HepG2 (cell line): ENCODE measurements around the gene C11orf21. TPM values are rescaled to one million over a fixed set of nuclear protein-coding genes. Genes with fewer than 3 reads are reported as not detected.

Experiments
- ATAC-seq: fragments of 200-7000 bp; cut with Tn5 transposase; 3 replicates; pipeline ENCODE4 v1.9.1; 2020; ENCODE audit warnings: mild to moderate bottlenecking, moderate library complexity
- BruUV-seq: library from RNA; stranded (reverse); fragments of 400-500 nt; replicated peaks from 2 replicates; lab custom pipeline; 2021; lab: Mats Ljungman, UMichigan
- CTCF ChIA-PET: fragments of 300-600 bp; formaldehyde crosslinking; extraction: SDS; loops from one replicate; lab custom pipeline; 2021; ENCODE audit warnings: low total read pairs, inconsistent platforms, low intra/inter-chr PET ratio; lab: Yijun Ruan, JAX
- POLR2A ChIA-PET: fragments of 350-600 bp; sonication (Branson Sonifier 250); formaldehyde crosslinking; loops from one replicate; lab custom pipeline; 2020; ENCODE audit warnings: antibody characterized with exemption, inconsistent platforms; lab: Yijun Ruan, JAX
- DNase-seq: peaks from one replicate; pipeline ENCODE4 v3.0.0-alpha.2; 2015; ENCODE audit warnings: low spot score
- FAIRE-seq: peaks from 3 replicates; lab custom pipeline; 2011; peaks lifted over from hg19 to GRCh38; lab: Jason Lieb, UNC
- H2AFZ ChIP-seq: one replicate; pipeline ENCODE4 v1.6.1; 2011; ENCODE audit warnings: low read length, inconsistent platforms
- H3K27ac ChIP-seq: fragments of 300-600 bp; 3 replicates; pipeline ENCODE4 v1.8.0; 2011; ENCODE audit warnings: mixed run types, mild to moderate bottlenecking, mixed read lengths, low read length, inconsistent platforms; ENCODE audit not compliant: insufficient read depth; ENCODE audit errors: extremely low read length
- H3K27me3 ChIP-seq, 2 experiments: fragments of 200-600 bp in 1 of 2; 2 replicates in 1 of 2; 3 replicates in 1 of 2; pipeline versions ENCODE4 v1.6.0 to v1.8.0; 2011; ENCODE audit warnings: low read length in 2 of 2, mild to moderate bottlenecking in 2 of 2, moderate library complexity in 2 of 2, inconsistent platforms in 1 of 2; ENCODE audit not compliant: insufficient read depth in 2 of 2, control insufficient read depth in 1 of 2
- H3K36me3 ChIP-seq, 2 experiments: fragments of 200-600 bp in 1 of 2; replicated peaks in 1 of 2; 2 replicates in 1 of 2; 3 replicates in 1 of 2; pipeline versions ENCODE4 v1.5.1 to v1.8.0; 2011; ENCODE audit warnings: low read length in 2 of 2, inconsistent platforms in 1 of 2; ENCODE audit not compliant: insufficient read depth in 2 of 2, control insufficient read depth in 1 of 2
- H3K4me1 ChIP-seq: 2 replicates; pipeline ENCODE4 v1.5.1; 2012; ENCODE audit warnings: low read length, inconsistent platforms; ENCODE audit not compliant: insufficient read depth
- H3K4me2 ChIP-seq: 2 replicates; pipeline ENCODE4 v1.6.0; 2011; ENCODE audit warnings: low read depth, low read length, inconsistent platforms
- H3K4me3 ChIP-seq, 3 experiments: fragments of 200-600 bp in 1 of 3; sonication (generic), shearing (Covaris generic) in 1 of 3; replicated peaks in 1 of 3; 2 replicates each; pipeline ENCODE4 v1.5.1; 2011 to 2016; ENCODE audit warnings: low read length in 3 of 3, inconsistent platforms in 2 of 3, low read depth in 2 of 3, mild to moderate bottlenecking in 2 of 3, control low read depth in 1 of 3, mixed read lengths in 1 of 3; ENCODE audit not compliant: insufficient read depth in 1 of 3
- H3K79me2 ChIP-seq: one replicate; pipeline ENCODE4 v1.6.1; 2011; ENCODE audit warnings: low read length, inconsistent platforms; ENCODE audit not compliant: insufficient read depth
- H3K9ac ChIP-seq: 2 replicates; pipeline ENCODE4 v1.6.0; 2011; ENCODE audit warnings: mild to moderate bottlenecking, low read depth, low read length, inconsistent platforms; ENCODE audit not compliant: insufficient read depth
- H3K9me3 ChIP-seq: 2 replicates; pipeline ENCODE4 v1.5.1; 2012; ENCODE audit warnings: mild to moderate bottlenecking, low read length
- H4K20me1 ChIP-seq: 2 replicates; pipeline ENCODE4 v1.6.0; 2011; ENCODE audit warnings: inconsistent platforms, mild to moderate bottlenecking, low read length, moderate library complexity; ENCODE audit not compliant: insufficient read depth
- HOXA7 ChIP-seq: sonication (generic); formaldehyde crosslinking; IDR thresholded peaks from 2 replicates; pipeline ENCODE4 v1.8.1; 2022; ENCODE audit warnings: mild to moderate bottlenecking, missing genetic modification reagents, moderate library complexity
- ZNF124 ChIP-seq: sonication (generic); formaldehyde crosslinking; IDR thresholded peaks from 2 replicates; pipeline ENCODE4 v1.4.0; 2020; ENCODE audit warnings: missing genetic modification reagents
- ZNF160 ChIP-seq: sonication (generic); formaldehyde crosslinking; IDR thresholded peaks from 2 replicates; pipeline ENCODE4 v1.8.0; 2022; ENCODE audit warnings: mild to moderate bottlenecking, inconsistent platforms, missing genetic modification reagents
- ZNF564 ChIP-seq: sonication (generic); formaldehyde crosslinking; IDR thresholded peaks from 2 replicates; pipeline ENCODE4 v1.8.1; 2023; ENCODE audit warnings: mild to moderate bottlenecking, missing genetic modification reagents
- ZNF567 ChIP-seq: sonication (generic); formaldehyde crosslinking; IDR thresholded peaks from 2 replicates; pipeline ENCODE4 v1.8.1; 2023; ENCODE audit warnings: mild to moderate bottlenecking, missing genetic modification reagents, borderline replicate concordance
- ZSCAN9 ChIP-seq: IDR thresholded peaks from 2 replicates; pipeline ENCODE4 v1.6.1; 2016; ENCODE audit warnings: borderline replicate concordance
- WGBS: methylation state at CpG from one replicate; pipeline ENCODE4 v1.1.6; 2017; ENCODE audit warnings: low lambda C conversion rate; 5-methylcytosine and 5-hydroxymethylcytosine counted together
- in situ Hi-C: cut with HindIII; loops from 2 replicates; pipeline ENCODE4 v1.10.0; 2017; ENCODE audit warnings: low pct_unique_long_range_greater_than_20kb; ENCODE audit not compliant: extremely low pct_ligation_motif_present
- intact Hi-C: fragments of 100-400 bp; cut with micrococcal nuclease; formaldehyde crosslinking; loops from one replicate; pipeline ENCODE4 v1.10.0; 2022; ENCODE audit not compliant: unreplicated experiment
- polyA plus RNA-seq, 8 experiments: library from polyadenylated mRNA; depleted of rRNA in 3 of 8; stranded (reverse) in 7 of 8; unstranded in 1 of 8; fragments of >200 nt; fragmentation: Illumina TruSeq in 4 of 8; extraction: Trizol in 4 of 8; gene quantifications; 2 replicates each; pipeline versions ENCODE4 v1.2.1 to v1.2.3, GENCODE V29; 2011 to 2016; ENCODE audit warnings: low read depth in 4 of 8, missing spikeins in 1 of 8, mixed read lengths in 1 of 8; ENCODE audit not compliant: insufficient read depth in 1 of 8
- total RNA-seq, 5 experiments: library from RNA; depleted of rRNA; stranded (reverse); fragments of >200 nt; fragmentation: Illumina TruSeq; extraction: Trizol; gene quantifications; 2 replicates each; pipeline ENCODE4 v1.2.3, GENCODE V29; 2016; ENCODE audit warnings: low read depth in 1 of 5
- TF ChIP-seq, protein P1 (sequence below): sonication (generic); formaldehyde crosslinking; IDR thresholded peaks from 2 replicates; pipeline ENCODE4 v1.8.0; 2022; ENCODE audit warnings: missing genetic modification reagents, low read depth, mild to moderate bottlenecking, borderline replicate concordance
- TF ChIP-seq, protein P2 (sequence below): sonication (generic); formaldehyde crosslinking; IDR thresholded peaks from 2 replicates; pipeline ENCODE4 v1.5.1; 2020; ENCODE audit warnings: missing genetic modification reagents, mild to moderate bottlenecking, borderline replicate concordance

C11orf21 gene
- total and polyA plus RNA-seq, 2 of the 13 experiments (the other 11 are each of a cell fraction or from before 2014, with no cell fraction given): 0.08 TPM; not detected in 1

DNA sequence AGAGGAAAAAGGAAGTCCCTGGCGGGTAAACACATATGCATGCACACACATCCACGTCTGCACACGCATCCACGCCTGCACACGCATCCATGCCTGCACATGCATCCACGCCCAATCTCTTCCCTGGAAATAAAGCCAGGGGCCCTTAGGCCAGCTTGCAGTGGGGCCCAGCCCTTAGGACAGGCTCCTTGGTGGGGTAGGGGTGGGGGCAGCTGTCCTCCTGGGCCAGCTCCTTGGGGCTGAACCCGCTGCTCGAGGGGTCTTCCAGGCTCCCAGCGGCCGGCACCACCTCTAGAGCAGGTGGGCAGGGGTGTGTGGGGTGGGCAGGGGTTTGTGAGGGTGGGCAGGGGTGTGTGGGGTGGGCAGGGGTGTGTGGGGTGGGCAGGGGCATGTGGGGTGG is 1.9 kb downstream of the C11orf21 start:
- no peak overlapping the region for H3K4me2 ChIP-seq
- in situ Hi-C loops: loop anchor here (5.0 kb wide), 1 partner anchor 102 kb away; no protein-coding TSS in a partner anchor
- DNase-seq (no peak), ATAC-seq (no peak), FAIRE-seq (no peak)
- BruUV-seq: no TSS peak
- H3K27ac ChIP-seq: no peak overlapping the region
- H3K4me3 ChIP-seq: no peak overlapping the region
- CTCF ChIA-PET: interaction anchor here (1.0 to 3.6 kb wide), 6 partner anchors 84 to 134 kb away, joined by 3 to 72 read pairs (median 11); no protein-coding TSS in a partner anchor
- H3K27me3 ChIP-seq: peaks cover 2 to 20% of the 10 kb centered on the region in 2 experiments; a peak in 2 of 5 replicates
- no peaks in the 10 kb centered on the region for H4K20me1 ChIP-seq
- peaks cover 31% of the 10 kb centered on the region for H3K4me1 ChIP-seq
- no peaks in the 10 kb centered on the region for H3K9me3 ChIP-seq
- POLR2A ChIA-PET: no interaction called here
- H3K36me3 ChIP-seq: no peaks in the 10 kb centered on the region
- WGBS: 14% methylated on average over 7 of the region's 10 CpGs
- no peaks in the 10 kb centered on the region for H3K79me2 ChIP-seq
- H2AFZ ChIP-seq: no peak overlapping the region
- no peak for TF ChIP-seq HOXA7 (CRISPR knock-in tag)
- TF ChIP-seq ZNF567 (CRISPR knock-in tag): no peak
- no peak for TF ChIP-seq ZNF160
- no peak for TF ChIP-seq ZNF564 (CRISPR knock-in tag)
- TF ChIP-seq ZSCAN9 (CRISPR knock-in tag): no peak
- TF ChIP-seq, protein P1, sequence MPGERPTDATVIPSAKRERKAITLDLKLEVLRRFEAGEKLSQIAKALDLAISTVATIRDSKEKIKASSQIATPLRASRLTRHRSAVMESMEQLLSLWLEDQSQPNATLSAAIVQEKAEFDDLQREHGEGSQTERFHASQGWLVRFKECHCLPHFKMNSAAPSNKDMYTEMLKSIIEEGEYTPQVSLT (CRISPR knock-in tag): no peak
- TF ChIP-seq, protein P2, sequence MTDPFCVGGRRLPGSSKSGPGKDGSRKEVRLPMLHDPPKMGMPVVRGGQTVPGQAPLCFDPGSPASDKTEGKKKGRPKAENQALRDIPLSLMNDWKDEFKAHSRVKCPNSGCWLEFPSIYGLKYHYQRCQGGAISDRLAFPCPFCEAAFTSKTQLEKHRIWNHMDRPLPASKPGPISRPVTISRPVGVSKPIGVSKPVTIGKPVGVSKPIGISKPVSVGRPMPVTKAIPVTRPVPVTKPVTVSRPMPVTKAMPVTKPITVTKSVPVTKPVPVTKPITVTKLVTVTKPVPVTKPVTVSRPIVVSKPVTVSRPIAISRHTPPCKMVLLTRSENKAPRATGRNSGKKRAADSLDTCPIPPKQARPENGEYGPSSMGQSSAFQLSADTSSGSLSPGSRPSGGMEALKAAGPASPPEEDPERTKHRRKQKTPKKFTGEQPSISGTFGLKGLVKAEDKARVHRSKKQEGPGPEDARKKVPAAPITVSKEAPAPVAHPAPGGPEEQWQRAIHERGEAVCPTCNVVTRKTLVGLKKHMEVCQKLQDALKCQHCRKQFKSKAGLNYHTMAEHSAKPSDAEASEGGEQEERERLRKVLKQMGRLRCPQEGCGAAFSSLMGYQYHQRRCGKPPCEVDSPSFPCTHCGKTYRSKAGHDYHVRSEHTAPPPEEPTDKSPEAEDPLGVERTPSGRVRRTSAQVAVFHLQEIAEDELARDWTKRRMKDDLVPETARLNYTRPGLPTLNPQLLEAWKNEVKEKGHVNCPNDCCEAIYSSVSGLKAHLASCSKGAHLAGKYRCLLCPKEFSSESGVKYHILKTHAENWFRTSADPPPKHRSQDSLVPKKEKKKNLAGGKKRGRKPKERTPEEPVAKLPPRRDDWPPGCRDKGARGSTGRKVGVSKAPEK (CRISPR knock-in tag): no peak
- TF ChIP-seq ZNF124: no peak
- intact Hi-C loops: loop anchor here (1.0 kb wide), 3 partner anchors 102 to 133 kb away; no protein-coding TSS in a partner anchor
- no peak overlapping the region for H3K9ac ChIP-seq
